NCI-H2196 (cell line): ENCODE data around the gene SLC15A1.
"Not testable (repeated sequence)": the region's sequence is repeated elsewhere in the genome, so short reads cannot be mapped to it uniquely, and the experiment has no call there.

ENCODE experiments used
- DNase-seq: peaks from one replicate; lab custom pipeline; 2025; ENCODE audit not compliant: unreplicated experiment; lab: John Stamatoyannopoulos, UW

Gene SLC15A1

GRCh38 chr13:98664924-98665637, 87.4 kb downstream of the SLC15A1 start:
- DNase-seq = no peak

GRCh38 chr13:98664510-98664909, 88.0 kb downstream of the SLC15A1 start:
- no peak for DNase-seq

GRCh38 chr13:98664047-98664446, 88.4 kb downstream of the SLC15A1 start:
- no peak for DNase-seq

- no peak for DNase-seq
Measured at GRCh38 chr13:98658131-98658530, 94.3 kb downstream of the SLC15A1 start.

- DNase-seq = no peak
Measured at GRCh38 chr13:98657506-98658085, 94.9 kb downstream of the SLC15A1 start.

GRCh38 chr13:98656223-98656622, 96.2 kb downstream of the SLC15A1 start:
- DNase-seq = no peak

- DNase-seq = peak; percentile 71
Measured at GRCh38 chr13:98653463-98653985, 98.9 kb downstream of the SLC15A1 start.

GRCh38 chr13:98652721-98653462, 99.6 kb downstream of the SLC15A1 start:
- no peak for DNase-seq

GRCh38 chr13:98652276-98652675, 100.2 kb downstream of the SLC15A1 start:
- DNase-seq = no peak

GRCh38 chr13:98651744-98652143, 100.7 kb downstream of the SLC15A1 start:
- no peak for DNase-seq

GRCh38 chr13:98650396-98651107, 101.9 kb downstream of the SLC15A1 start:
- no peak for DNase-seq

- no peak for DNase-seq
Measured at GRCh38 chr13:98649861-98650260, 102.6 kb downstream of the SLC15A1 start.

- DNase-seq = no peak
Measured at GRCh38 chr13:98648686-98649085, 103.8 kb downstream of the SLC15A1 start.

- DNase-seq = no peak
Measured at GRCh38 chr13:98648141-98648540, 104.3 kb downstream of the SLC15A1 start.

GRCh38 chr13:98647121-98647520, 105.4 kb downstream of the SLC15A1 start:
- DNase-seq = no peak

GRCh38 chr13:98643479-98643878, 109.0 kb downstream of the SLC15A1 start:
- no peak for DNase-seq

- no peak for DNase-seq
Measured at GRCh38 chr13:98641075-98641474, 111.4 kb downstream of the SLC15A1 start.

- DNase-seq = not testable (repeated sequence)
Measured at GRCh38 chr13:98639785-98640184, 112.7 kb downstream of the SLC15A1 start.

- DNase-seq = not testable (repeated sequence)
Measured at GRCh38 chr13:98638352-98638751, 114.1 kb downstream of the SLC15A1 start.
